DOHH2 (cell line): ENCODE data around the gene ELAC2.

Experiments
- EZH2phosphoT487 ChIP-seq: fragments of 200-600 bp; sonication (generic); IDR thresholded peaks from 2 replicates; pipeline ENCODE4 v1.6.1; 2017; ENCODE audit warnings: borderline replicate concordance, mild to moderate bottlenecking, antibody characterized with exemption, low read length, moderate library complexity, mixed read lengths
- TF ChIP-seq, protein P1 (sequence below): fragments of 200-600 bp; sonication (generic); IDR thresholded peaks from one replicate; pipeline ENCODE4 v1.5.1; 2014; ENCODE audit warnings: antibody characterized with exemption, mild to moderate bottlenecking, low read depth, low read length; ENCODE audit not compliant: poor library complexity, severe bottlenecking

DNA sequence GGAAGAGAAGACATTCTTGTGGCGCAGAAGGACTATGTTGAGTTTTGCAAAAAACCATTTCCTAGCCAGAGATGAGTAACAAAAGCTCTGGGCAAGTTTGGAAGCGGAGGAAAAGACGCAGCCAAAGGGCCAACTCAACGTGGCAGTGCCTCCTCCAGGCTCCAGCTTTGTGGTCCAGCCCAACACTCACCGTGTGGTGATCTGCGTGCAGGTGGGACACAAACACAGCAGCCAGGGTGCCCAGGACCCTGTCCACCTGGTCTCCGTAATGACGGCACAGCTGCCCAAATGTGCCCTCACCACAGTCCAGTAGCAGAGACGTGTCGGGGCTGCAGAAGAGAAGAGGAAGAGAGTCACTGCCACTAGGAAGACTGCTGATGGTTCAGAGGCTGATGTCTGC, 21.5 kb downstream of the ELAC2 start:
- TF ChIP-seq, protein P1, sequence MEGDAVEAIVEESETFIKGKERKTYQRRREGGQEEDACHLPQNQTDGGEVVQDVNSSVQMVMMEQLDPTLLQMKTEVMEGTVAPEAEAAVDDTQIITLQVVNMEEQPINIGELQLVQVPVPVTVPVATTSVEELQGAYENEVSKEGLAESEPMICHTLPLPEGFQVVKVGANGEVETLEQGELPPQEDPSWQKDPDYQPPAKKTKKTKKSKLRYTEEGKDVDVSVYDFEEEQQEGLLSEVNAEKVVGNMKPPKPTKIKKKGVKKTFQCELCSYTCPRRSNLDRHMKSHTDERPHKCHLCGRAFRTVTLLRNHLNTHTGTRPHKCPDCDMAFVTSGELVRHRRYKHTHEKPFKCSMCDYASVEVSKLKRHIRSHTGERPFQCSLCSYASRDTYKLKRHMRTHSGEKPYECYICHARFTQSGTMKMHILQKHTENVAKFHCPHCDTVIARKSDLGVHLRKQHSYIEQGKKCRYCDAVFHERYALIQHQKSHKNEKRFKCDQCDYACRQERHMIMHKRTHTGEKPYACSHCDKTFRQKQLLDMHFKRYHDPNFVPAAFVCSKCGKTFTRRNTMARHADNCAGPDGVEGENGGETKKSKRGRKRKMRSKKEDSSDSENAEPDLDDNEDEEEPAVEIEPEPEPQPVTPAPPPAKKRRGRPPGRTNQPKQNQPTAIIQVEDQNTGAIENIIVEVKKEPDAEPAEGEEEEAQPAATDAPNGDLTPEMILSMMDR, result no peak
- TF ChIP-seq EZH2phosphoT487, result no peak
